ENCODE data around the gene CDK2.

DNA sequence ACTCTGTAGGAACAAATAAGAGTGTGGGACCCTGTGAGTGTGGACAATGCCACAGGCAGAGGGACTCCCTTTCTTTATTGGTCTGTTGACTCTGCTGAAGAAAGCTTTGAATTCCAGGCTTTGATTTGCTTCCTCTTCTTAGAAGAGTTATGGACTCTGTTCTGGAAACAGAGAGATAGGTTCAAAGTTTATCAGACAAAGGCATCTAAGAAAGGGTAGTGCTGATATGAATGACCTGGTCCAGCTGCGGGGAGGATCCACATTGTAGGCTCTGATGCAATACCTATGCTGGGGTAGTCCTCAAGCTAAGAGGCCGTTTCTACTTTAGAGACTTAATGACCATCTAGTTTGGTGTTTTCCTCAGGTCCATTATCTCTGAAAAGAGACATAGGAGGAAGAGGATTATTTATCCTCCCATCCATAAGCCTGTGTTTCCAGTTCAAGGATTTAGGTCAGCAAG, 43.5 kb downstream of the CDK2 start:
- TF ChIP-seq EZH2 (IDR thresholded peaks at IDR 0.05; ENCODE audit: borderline replicate concordance) (no peak), EZH2phosphoT487 (IDR thresholded peaks at IDR 0.05; ENCODE audit: low read depth, severe bottlenecking, unreplicated experiment) (no peak)
- TF ChIP-seq, protein P1, sequence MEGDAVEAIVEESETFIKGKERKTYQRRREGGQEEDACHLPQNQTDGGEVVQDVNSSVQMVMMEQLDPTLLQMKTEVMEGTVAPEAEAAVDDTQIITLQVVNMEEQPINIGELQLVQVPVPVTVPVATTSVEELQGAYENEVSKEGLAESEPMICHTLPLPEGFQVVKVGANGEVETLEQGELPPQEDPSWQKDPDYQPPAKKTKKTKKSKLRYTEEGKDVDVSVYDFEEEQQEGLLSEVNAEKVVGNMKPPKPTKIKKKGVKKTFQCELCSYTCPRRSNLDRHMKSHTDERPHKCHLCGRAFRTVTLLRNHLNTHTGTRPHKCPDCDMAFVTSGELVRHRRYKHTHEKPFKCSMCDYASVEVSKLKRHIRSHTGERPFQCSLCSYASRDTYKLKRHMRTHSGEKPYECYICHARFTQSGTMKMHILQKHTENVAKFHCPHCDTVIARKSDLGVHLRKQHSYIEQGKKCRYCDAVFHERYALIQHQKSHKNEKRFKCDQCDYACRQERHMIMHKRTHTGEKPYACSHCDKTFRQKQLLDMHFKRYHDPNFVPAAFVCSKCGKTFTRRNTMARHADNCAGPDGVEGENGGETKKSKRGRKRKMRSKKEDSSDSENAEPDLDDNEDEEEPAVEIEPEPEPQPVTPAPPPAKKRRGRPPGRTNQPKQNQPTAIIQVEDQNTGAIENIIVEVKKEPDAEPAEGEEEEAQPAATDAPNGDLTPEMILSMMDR (IDR thresholded peaks at IDR 0.05; ENCODE audit: poor library complexity): no peak
